GM19397 (cell line): ENCODE results near the gene CTNND2.
"Not testable (repeated sequence)": the region's sequence is repeated elsewhere in the genome, so short reads cannot be mapped to it uniquely, and the experiment has no call there.

Experiments used
- ATAC-seq: cut with Tn5 transposase; IDR thresholded peaks from one replicate; pipeline ENCODE4 v1.9.1; 2021; ENCODE audit warnings: mild to moderate bottlenecking, moderate library complexity; ENCODE audit not compliant: unreplicated experiment

CTNND2 gene

GRCh38 chr5:11010429-11011210, 893.6 kb downstream of the CTNND2 start:
- ATAC-seq: no peak

GRCh38 chr5:11009576-11009975, 894.7 kb downstream of the CTNND2 start:
- no peak for ATAC-seq

- no peak for ATAC-seq
These were observed 896.9 kb downstream of the CTNND2 start for GRCh38 chr5:11007269-11007870.

GRCh38 chr5:11004523-11004922, 899.7 kb downstream of the CTNND2 start:
- not testable (repeated sequence) for ATAC-seq

- ATAC-seq: no peak
These were observed 903.5 kb downstream of the CTNND2 start for GRCh38 chr5:11000515-11001353.

- no peak for ATAC-seq
These were observed 904.5 kb downstream of the CTNND2 start for GRCh38 chr5:10999714-11000113.

GRCh38 chr5:10995891-10996290, 908.4 kb downstream of the CTNND2 start:
- no peak for ATAC-seq

- ATAC-seq: no peak
These were observed 909.9 kb downstream of the CTNND2 start for GRCh38 chr5:10994091-10994986.

GRCh38 chr5:10990634-10991033, 913.6 kb downstream of the CTNND2 start:
- ATAC-seq: no peak

GRCh38 chr5:10989577-10990263, 914.5 kb downstream of the CTNND2 start:
- no peak for ATAC-seq

- ATAC-seq: no peak
These were observed 915.6 kb downstream of the CTNND2 start for GRCh38 chr5:10988622-10989021.

GRCh38 chr5:10987925-10988504, 916.2 kb downstream of the CTNND2 start:
- peak; percentile 89 for ATAC-seq

GRCh38 chr5:10987276-10987924, 916.8 kb downstream of the CTNND2 start:
- ATAC-seq: no peak

- no peak for ATAC-seq
These were observed 918.5 kb downstream of the CTNND2 start for GRCh38 chr5:10985721-10986110.

- no peak for ATAC-seq
These were observed 919.0 kb downstream of the CTNND2 start for GRCh38 chr5:10985091-10985720.

GRCh38 chr5:10984021-10984715, 920.1 kb downstream of the CTNND2 start:
- no peak for ATAC-seq

- ATAC-seq: no peak
These were observed 921.6 kb downstream of the CTNND2 start for GRCh38 chr5:10982626-10983025.

GRCh38 chr5:10981932-10982331, 922.3 kb downstream of the CTNND2 start:
- no peak for ATAC-seq
